Caco-2 (cell line): ENCODE results near the gene SKAP2. TPM values are rescaled to one million over a fixed set of nuclear protein-coding genes. Genes with fewer than 3 reads are reported as not detected.

Experiments used
- BruUV-seq: library from RNA; stranded (reverse); fragments of 400-500 nt; replicated peaks from 2 replicates; lab custom pipeline; 2021; lab: Mats Ljungman, UMichigan
- CTCF ChIA-PET: fragments of 300-600 bp; sonication (Branson Sonifier 250); formaldehyde crosslinking; loops from one replicate; lab custom pipeline; 2022; ENCODE audit warnings: antibody characterized with exemption; lab: Charles Lee
- POLR2A ChIA-PET: fragments of 300-600 bp; sonication (Branson Sonifier 250); formaldehyde crosslinking; loops from one replicate; lab custom pipeline; 2022; ENCODE audit warnings: antibody characterized with exemption; lab: Charles Lee
- DNase-seq, 2 experiments: peaks; one replicate each; pipeline versions ENCODE4 v3.0.0 to v3.0.0-alpha.2; 2020 to 2022
- H3K27me3 ChIP-seq: replicated peaks from 2 replicates; pipeline ENCODE4 v1.6.0; 2011; ENCODE audit warnings: low read length; ENCODE audit not compliant: control insufficient read depth, insufficient read depth
- H3K36me3 ChIP-seq: 2 replicates; pipeline ENCODE4 v1.5.1; 2011; ENCODE audit warnings: low read length; ENCODE audit not compliant: control insufficient read depth, insufficient read depth
- H3K4me1 ChIP-seq: fragments of 250-450 bp; sonication (Bioruptor Pico); 2 replicates; pipeline ENCODE4 v1.5.1; 2020; ENCODE audit warnings: mild to moderate bottlenecking
- H3K4me3 ChIP-seq: 2 replicates; pipeline ENCODE4 v1.5.1; 2011; ENCODE audit warnings: low read depth, mild to moderate bottlenecking, control low read depth, low read length
- H3K9me3 ChIP-seq: fragments of 250-450 bp; sonication (Bioruptor Pico); 2 replicates; pipeline ENCODE4 v1.5.1; 2020; ENCODE audit warnings: mild to moderate bottlenecking, moderate library complexity
- H3K27ac Mint-ChIP-seq: one replicate; pipeline ENCODE4 v1.8.0; 2022; ENCODE audit warnings: mixed read lengths; ENCODE audit not compliant: unreplicated experiment
- H3K27me3 Mint-ChIP-seq: one replicate; pipeline ENCODE4 v1.8.0; 2022; ENCODE audit warnings: mixed read lengths; ENCODE audit not compliant: insufficient read depth, unreplicated experiment
- H3K36me3 Mint-ChIP-seq: one replicate; pipeline ENCODE4 v1.8.0; 2022; ENCODE audit warnings: mild to moderate bottlenecking, mixed read lengths; ENCODE audit not compliant: insufficient read depth, unreplicated experiment
- H3K4me1 Mint-ChIP-seq: one replicate; pipeline ENCODE4 v1.8.0; 2022; ENCODE audit warnings: low read depth, mixed read lengths; ENCODE audit not compliant: unreplicated experiment
- H3K4me3 Mint-ChIP-seq: one replicate; pipeline ENCODE4 v1.8.0; 2022; ENCODE audit warnings: mild to moderate bottlenecking, moderate library complexity, mixed read lengths; ENCODE audit not compliant: unreplicated experiment
- H3K9me3 Mint-ChIP-seq: one replicate; pipeline ENCODE4 v1.8.0; 2022; ENCODE audit warnings: mixed read lengths; ENCODE audit not compliant: unreplicated experiment
- intact Hi-C: fragments of 100-400 bp; cut with micrococcal nuclease; formaldehyde crosslinking; loops from one replicate; pipeline ENCODE4 v1.10.0; 2022; ENCODE audit not compliant: unreplicated experiment
- total RNA-seq: library from RNA; stranded (reverse); gene quantifications from 2 replicates; pipeline ENCODE4 v1.2.3, GENCODE V29; 2022
- TF ChIP-seq, protein P1 (sequence below), 2 experiments: fragments of 200-600 bp in 1 of 2; IDR thresholded peaks; 1 replicate in 1 of 2; 2 replicates in 1 of 2; pipeline versions ENCODE4 v1.5.1 to v1.8.0; 2011 to 2022; ENCODE audit warnings: antibody characterized with exemption in 1 of 2, control low read depth in 1 of 2, inconsistent platforms in 1 of 2, low read depth in 1 of 2, low read length in 1 of 2, mild to moderate bottlenecking in 1 of 2, moderate library complexity in 1 of 2; ENCODE audit not compliant: insufficient read depth in 1 of 2, severe bottlenecking in 1 of 2, unreplicated experiment in 1 of 2

The SKAP2 gene
- total RNA-seq, 1 experiment from 2014 or later, result 36.2 TPM

DNA sequence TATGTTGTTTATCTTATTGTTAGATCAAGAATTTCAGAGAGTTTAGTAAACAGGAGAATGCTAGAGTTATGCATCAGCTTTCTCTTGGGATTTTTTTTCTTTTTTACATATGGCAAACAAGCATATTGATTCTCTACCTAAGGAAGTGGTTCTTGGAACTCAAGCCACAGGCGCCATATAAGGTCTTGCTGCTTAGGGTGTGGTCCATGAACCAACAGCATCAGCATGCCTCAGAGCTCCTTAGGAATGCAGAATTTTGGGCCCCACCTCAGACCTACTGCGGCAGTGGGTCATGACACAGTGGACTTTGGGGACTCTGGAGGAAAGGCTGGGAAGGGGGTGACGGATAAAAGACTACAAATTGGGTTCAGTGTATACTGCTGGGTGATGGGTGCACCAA lies 230.8 kb downstream of the SKAP2 start:
- no TSS peak for BruUV-seq
- H3K36me3 ChIP-seq, result no peaks in the 10 kb centered on the region
- ChIA-PET POLR2A (no interaction called here), CTCF (no interaction called here)
- Mint-ChIP-seq H3K36me3 (no peaks in the 10 kb centered on the region), H3K4me3 (no peak overlapping the region), H3K27me3 (peaks cover 13% of the 10 kb centered on the region), H3K27ac (no peak overlapping the region), H3K9me3 (peaks cover 9% of the 10 kb centered on the region), H3K4me1 (no peaks in the 10 kb centered on the region)
- H3K9me3 ChIP-seq, result no peaks in the 10 kb centered on the region
- H3K4me1 ChIP-seq, result no peaks in the 10 kb centered on the region
- TF ChIP-seq, protein P1, sequence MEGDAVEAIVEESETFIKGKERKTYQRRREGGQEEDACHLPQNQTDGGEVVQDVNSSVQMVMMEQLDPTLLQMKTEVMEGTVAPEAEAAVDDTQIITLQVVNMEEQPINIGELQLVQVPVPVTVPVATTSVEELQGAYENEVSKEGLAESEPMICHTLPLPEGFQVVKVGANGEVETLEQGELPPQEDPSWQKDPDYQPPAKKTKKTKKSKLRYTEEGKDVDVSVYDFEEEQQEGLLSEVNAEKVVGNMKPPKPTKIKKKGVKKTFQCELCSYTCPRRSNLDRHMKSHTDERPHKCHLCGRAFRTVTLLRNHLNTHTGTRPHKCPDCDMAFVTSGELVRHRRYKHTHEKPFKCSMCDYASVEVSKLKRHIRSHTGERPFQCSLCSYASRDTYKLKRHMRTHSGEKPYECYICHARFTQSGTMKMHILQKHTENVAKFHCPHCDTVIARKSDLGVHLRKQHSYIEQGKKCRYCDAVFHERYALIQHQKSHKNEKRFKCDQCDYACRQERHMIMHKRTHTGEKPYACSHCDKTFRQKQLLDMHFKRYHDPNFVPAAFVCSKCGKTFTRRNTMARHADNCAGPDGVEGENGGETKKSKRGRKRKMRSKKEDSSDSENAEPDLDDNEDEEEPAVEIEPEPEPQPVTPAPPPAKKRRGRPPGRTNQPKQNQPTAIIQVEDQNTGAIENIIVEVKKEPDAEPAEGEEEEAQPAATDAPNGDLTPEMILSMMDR (IDR thresholded peaks at IDR 0.05; ENCODE audit: insufficient read depth in 1 of 2, low read depth in 1 of 2, low read length in 1 of 2, severe bottlenecking in 1 of 2, unreplicated experiment in 1 of 2), result no peak
- intact Hi-C loops, result no loop called here
- H3K27me3 ChIP-seq, result no peaks in the 10 kb centered on the region; the same call in 1 of the 2 replicates
- no peak for DNase-seq
- no peak overlapping the region for H3K4me3 ChIP-seq

DNA sequence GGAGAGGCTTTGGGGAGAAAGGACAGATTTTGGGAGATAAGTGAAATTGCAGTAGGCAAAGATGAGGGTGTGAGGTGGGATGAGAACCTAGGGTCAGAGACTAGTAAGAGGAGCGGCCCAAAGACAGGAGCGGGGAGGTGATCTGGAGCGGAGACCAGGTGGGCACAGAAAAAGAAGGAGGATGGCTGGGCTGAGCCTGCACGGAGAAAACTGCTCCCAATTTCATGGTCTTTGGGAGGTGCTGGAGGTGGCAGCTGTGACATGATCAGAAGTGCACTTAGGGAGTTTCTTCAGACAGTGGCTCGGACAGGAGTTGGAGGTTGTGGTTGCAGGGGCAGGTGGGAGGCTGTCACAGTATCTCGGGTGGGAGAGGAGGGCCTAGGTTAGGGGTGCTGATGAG lies 232.8 kb downstream of the SKAP2 start:
- Mint-ChIP-seq H3K36me3 (no peaks in the 10 kb centered on the region), H3K9me3 (peaks cover 9% of the 10 kb centered on the region), H3K4me3 (no peak overlapping the region), H3K27ac (no peak overlapping the region), H3K4me1 (no peaks in the 10 kb centered on the region), H3K27me3 (peaks cover 15% of the 10 kb centered on the region)
- ChIA-PET POLR2A (no interaction called here), CTCF (no interaction called here)
- Histone ChIP-seq H3K4me1 (no peaks in the 10 kb centered on the region), H3K9me3 (no peaks in the 10 kb centered on the region), H3K4me3 (no peak overlapping the region), H3K36me3 (no peaks in the 10 kb centered on the region), H3K27me3 (no peaks in the 10 kb centered on the region)
- intact Hi-C loops, result no loop called here
- BruUV-seq, result no TSS peak
- TF ChIP-seq, protein P1 (IDR thresholded peaks at IDR 0.05; ENCODE audit: insufficient read depth in 1 of 2, low read depth in 1 of 2, low read length in 1 of 2, severe bottlenecking in 1 of 2, unreplicated experiment in 1 of 2), result no peak
- DNase-seq, result no peak

DNA sequence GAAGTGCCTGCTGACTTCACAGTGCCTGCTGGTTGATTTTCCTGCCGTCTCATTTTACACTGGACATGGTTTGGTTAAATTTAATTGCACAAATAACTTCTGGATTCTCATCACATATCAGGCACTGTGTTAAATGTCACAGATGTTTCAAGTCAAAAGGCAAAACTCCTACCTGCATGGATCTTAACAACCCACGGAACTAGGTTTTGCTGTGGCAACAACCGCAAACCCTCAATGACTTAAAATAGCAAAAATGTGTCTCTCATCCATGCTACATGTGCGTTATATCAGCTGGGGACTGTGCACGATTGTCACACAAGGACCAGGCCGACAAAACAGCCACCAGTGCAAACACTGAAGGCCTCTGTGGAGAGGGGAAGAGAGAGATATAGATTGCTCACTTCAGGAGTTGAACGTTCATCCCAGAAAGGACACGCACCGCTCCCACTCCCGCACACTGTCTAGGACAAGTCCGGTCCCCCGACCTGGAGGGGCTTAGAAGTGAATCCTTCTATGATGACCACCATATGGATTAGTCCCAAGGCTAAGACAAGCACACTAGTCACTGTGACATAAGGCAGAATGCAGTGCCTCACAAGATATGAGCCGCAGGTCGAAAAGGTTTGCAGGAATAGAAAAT lies 233.3 kb downstream of the SKAP2 start:
- no peaks in the 10 kb centered on the region for H3K4me1 Mint-ChIP-seq
- no peak overlapping the region for H3K4me3 ChIP-seq
- no peaks in the 10 kb centered on the region for H3K27me3 ChIP-seq
- no peaks in the 10 kb centered on the region for H3K36me3 Mint-ChIP-seq
- H3K4me3 Mint-ChIP-seq, result no peak overlapping the region
- ChIA-PET POLR2A (no interaction called here), CTCF (no interaction called here)
- TF ChIP-seq, protein P1 (IDR thresholded peaks at IDR 0.05; ENCODE audit: insufficient read depth in 1 of 2, low read depth in 1 of 2, low read length in 1 of 2, severe bottlenecking in 1 of 2, unreplicated experiment in 1 of 2), result no peak
- no peaks in the 10 kb centered on the region for H3K4me1 ChIP-seq
- H3K9me3 Mint-ChIP-seq, result peaks cover 9% of the 10 kb centered on the region
- DNase-seq, result no peak
- H3K27ac Mint-ChIP-seq, result no peak overlapping the region
- H3K36me3 ChIP-seq, result no peaks in the 10 kb centered on the region
- intact Hi-C loops, result no loop called here
- H3K27me3 Mint-ChIP-seq, result peaks cover 15% of the 10 kb centered on the region
- no peaks in the 10 kb centered on the region for H3K9me3 ChIP-seq
- BruUV-seq, result no TSS peak
